ENCODE results near the gene NT5DC4. TPM values are rescaled to one million over a fixed set of nuclear protein-coding genes. Genes with fewer than 3 reads are reported as not detected.

The NT5DC4 gene
- total RNA-seq, 3 donors from 2014 or later, result not detected

DNA sequence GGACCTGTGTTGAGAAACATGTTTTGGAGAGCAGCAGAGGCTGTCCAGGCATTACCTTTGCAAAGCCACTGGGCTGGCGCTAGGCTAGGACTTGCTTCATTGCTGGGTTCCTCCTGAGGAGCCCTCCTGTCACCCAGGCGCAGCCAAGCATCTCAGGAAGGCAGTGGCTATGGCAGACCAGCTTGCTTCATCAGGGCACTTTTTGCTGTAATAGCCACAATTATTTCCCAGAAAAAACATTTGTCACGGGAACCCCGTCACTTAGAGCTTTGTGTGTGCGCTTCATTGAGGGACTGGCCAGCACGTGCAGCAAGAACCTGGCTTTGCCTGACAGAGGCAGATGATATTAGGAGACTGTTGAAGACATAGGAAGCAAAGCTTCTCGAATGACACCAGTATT is 38.7 kb upstream of the NT5DC4 start:
- no peak for DNase-seq
- no peaks in the 10 kb centered on the region for H3K9me3 ChIP-seq
- TF ChIP-seq, protein P1, sequence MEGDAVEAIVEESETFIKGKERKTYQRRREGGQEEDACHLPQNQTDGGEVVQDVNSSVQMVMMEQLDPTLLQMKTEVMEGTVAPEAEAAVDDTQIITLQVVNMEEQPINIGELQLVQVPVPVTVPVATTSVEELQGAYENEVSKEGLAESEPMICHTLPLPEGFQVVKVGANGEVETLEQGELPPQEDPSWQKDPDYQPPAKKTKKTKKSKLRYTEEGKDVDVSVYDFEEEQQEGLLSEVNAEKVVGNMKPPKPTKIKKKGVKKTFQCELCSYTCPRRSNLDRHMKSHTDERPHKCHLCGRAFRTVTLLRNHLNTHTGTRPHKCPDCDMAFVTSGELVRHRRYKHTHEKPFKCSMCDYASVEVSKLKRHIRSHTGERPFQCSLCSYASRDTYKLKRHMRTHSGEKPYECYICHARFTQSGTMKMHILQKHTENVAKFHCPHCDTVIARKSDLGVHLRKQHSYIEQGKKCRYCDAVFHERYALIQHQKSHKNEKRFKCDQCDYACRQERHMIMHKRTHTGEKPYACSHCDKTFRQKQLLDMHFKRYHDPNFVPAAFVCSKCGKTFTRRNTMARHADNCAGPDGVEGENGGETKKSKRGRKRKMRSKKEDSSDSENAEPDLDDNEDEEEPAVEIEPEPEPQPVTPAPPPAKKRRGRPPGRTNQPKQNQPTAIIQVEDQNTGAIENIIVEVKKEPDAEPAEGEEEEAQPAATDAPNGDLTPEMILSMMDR (IDR thresholded peaks at IDR 0.05), result no peak
- ATAC-seq, result no peak
- H3K4me1 ChIP-seq (ENCODE audit: low read depth), result no peaks in the 10 kb centered on the region
- intact Hi-C loops (cut with DNase I, micrococcal nuclease), result no loop called here
- H3K4me3 ChIP-seq, result no peak overlapping the region
- H3K36me3 ChIP-seq (ENCODE audit: low read depth), result no peaks in the 10 kb centered on the region

DNA sequence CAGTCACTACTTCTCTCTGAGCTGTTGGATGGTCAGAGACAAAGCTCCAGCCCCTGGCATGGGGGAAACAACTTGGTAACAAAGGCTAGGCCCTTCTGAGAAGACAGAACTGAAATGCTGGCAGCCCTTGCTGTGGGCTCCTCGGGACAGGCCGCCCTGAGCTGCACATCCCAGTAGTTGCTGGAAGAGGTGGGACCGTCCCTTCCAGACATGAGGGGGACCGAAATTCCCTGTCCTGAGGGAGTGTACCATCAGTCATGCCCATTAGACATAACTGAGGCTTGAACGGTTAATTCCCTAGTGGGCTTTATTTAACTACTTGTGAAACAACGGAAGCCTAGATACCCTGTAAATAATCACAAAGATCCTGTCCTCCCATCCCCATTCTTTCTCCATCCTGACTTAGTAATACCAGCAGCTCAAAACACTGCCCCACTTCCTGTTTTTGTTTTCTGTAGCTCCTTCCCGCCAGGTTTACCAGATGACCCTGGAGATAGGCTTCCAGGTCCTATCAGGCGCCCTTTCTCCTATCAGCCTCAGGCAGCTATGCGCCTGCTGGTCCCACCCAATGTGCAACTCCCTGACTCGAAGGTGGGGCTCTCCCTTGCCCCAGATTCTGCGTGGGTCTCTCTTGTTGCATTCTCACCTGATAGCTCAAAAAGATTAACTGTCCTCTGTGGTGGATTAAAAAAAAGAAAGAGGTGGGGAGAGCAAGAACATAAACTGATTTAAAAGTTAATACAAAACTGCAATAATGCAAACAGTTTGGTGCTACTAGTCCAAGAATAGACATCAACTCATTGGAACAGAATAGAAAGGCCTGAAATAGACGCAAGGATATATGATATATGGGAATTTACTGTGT is 37.0 kb upstream of the NT5DC4 start:
- ATAC-seq (no peak), DNase-seq (no peak)
- TF ChIP-seq, protein P1 (IDR thresholded peaks at IDR 0.05), result no peak
- Histone ChIP-seq H3K36me3 (ENCODE audit: low read depth) (no peaks in the 10 kb centered on the region), H3K9me3 (no peaks in the 10 kb centered on the region), H3K4me3 (no peak overlapping the region), H3K4me1 (ENCODE audit: low read depth) (no peaks in the 10 kb centered on the region)
- intact Hi-C loops (cut with DNase I, micrococcal nuclease), result no loop called here

DNA sequence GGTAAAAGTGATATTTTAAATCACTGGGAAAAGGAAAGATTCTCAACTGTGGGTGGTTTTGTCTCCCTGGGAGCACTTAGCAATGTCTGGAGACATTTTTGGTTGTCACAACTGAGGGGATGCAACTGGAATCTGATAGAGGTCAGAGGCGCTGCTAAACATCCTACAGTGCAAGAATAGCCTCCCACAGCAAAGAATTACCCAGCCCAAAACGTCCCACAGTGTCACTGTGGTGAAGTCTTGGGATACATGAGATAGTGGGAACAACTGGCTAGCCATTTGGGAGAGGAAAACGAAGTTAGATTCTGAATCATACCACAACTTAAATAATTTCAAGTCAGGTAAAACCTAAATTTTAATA is 36.4 kb upstream of the NT5DC4 start:
- H3K4me3 ChIP-seq, result no peak overlapping the region
- H3K36me3 ChIP-seq (ENCODE audit: low read depth), result no peaks in the 10 kb centered on the region
- H3K4me1 ChIP-seq (ENCODE audit: low read depth), result no peaks in the 10 kb centered on the region
- H3K9me3 ChIP-seq, result no peaks in the 10 kb centered on the region
- intact Hi-C loops (cut with DNase I, micrococcal nuclease), result no loop called here
- ATAC-seq (no peak), DNase-seq (no peak)
- TF ChIP-seq, protein P1 (IDR thresholded peaks at IDR 0.05), result no peak

DNA sequence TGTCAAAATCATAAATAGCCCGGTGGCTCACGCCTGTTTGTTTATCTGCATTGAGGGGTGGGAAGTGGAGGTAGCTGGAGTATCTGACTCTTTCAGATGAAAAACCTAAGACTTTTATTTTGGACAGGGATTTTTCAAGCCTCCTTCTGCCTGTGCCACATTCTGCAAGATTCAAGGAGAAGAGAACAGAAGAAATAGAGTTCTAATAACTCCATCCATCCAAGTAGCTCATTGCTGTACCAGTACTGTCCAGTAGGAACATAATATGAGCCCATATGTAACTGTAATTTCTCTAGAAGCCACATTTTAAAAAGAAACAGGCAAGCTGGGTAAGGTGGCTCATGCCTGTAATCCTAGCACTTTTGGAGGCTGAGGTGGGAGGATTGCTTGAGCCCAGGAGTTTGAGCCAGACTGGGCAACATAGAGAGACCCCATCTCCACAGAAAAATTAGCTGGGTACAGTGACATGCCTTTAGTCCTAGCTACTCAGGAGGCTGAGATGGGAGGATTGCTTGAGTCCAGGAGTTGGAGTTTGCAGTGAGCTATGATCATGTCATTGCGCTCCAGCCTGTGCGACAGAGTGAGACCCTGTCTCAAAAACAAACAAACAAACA is 35.4 kb upstream of the NT5DC4 start:
- ATAC-seq, result no peak
- Histone ChIP-seq H3K4me1 (ENCODE audit: low read depth) (no peaks in the 10 kb centered on the region), H3K36me3 (ENCODE audit: low read depth) (no peaks in the 10 kb centered on the region), H3K4me3 (no peak overlapping the region), H3K9me3 (no peaks in the 10 kb centered on the region)
- no peak for DNase-seq
- TF ChIP-seq, protein P1 (IDR thresholded peaks at IDR 0.05), result no peak
- intact Hi-C loops (cut with DNase I, micrococcal nuclease), result no loop called here

DNA sequence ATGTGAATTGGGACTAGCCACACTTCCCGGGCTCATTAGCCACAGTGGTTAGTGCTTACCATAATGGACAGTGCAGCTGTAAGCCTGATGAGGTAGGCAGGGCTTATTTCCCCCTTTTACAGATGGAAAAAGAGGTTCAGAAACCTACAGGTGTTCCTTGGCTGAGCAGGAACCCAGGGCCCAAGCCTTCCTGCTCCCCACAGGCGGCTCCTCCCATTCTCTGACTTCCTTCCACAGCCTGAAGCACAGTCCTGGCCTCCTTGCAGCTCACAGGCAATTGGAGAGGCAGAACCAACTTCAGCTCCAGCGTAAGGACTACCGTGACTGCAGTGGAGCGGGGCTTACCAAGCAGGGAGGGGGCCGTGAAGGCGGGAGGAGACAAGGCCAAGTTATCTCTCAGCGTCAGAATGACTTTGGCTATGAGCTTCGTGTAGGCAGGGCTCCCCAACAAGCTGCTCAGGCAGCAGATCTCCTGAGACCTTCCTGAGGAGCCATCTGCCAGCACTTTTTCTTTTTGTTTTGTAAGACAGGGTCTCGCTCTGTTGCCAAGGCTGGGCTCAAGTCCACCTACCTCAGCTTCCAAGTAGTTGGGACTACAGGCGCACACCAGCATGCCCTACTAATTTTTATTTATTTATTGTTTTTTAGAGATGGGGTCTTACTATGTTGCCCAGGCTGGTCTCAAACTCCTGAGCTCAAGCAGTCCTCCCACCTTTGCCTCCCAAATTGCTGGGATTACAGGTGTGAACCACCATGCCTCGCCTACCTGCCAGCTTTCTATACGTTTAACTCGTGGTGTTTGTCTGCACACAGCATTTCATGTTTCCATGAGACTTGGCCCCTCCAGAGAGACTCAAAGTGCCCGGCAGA is 34.2 kb upstream of the NT5DC4 start:
- H3K36me3 ChIP-seq (ENCODE audit: low read depth), result no peaks in the 10 kb centered on the region
- peaks cover 2% of the 10 kb centered on the region for H3K4me1 ChIP-seq (ENCODE audit: low read depth)
- no peaks in the 10 kb centered on the region for H3K9me3 ChIP-seq
- intact Hi-C loops (cut with DNase I, micrococcal nuclease), result no loop called here
- no peak overlapping the region for H3K4me3 ChIP-seq
- TF ChIP-seq, protein P1 (IDR thresholded peaks at IDR 0.05), result no peak
- DNase-seq, result no peak
- ATAC-seq, result no peak
